SU-DHL-6 (cell line): ENCODE data around the gene TLX3.

ENCODE experiments used
- H2AFZ ChIP-seq: fragments of 200-600 bp; sonication (generic); 2 replicates; pipeline ENCODE4 v1.6.1; 2014; ENCODE audit warnings: low read depth, mild to moderate bottlenecking, moderate library complexity, mixed read lengths, antibody characterized with exemption, low read length; ENCODE audit not compliant: severe bottlenecking
- H3F3A ChIP-seq: fragments of 200-600 bp; shearing (Covaris generic); 2 replicates; pipeline ENCODE4 v1.6.0; 2016; ENCODE audit warnings: antibody characterized with exemption, mild to moderate bottlenecking; ENCODE audit not compliant: insufficient read depth
- H3K27ac ChIP-seq: fragments of 200-600 bp; sonication (generic); 2 replicates; pipeline ENCODE4 v1.5.1; 2016; ENCODE audit warnings: low read depth, mild to moderate bottlenecking, low read length, moderate library complexity, mixed read lengths
- H3K27me3 ChIP-seq: fragments of 200-600 bp; sonication (generic), shearing (Covaris generic); 2 replicates; pipeline ENCODE4 v1.6.0; 2014; ENCODE audit warnings: mild to moderate bottlenecking, low read length
- H3K36me3 ChIP-seq: fragments of 200-600 bp; sonication (generic); 2 replicates; pipeline ENCODE4 v1.6.1; 2014; ENCODE audit warnings: mild to moderate bottlenecking, low read length, mixed read lengths
- H3K4me2 ChIP-seq: fragments of 300-600, 200-600 bp; shearing (Covaris generic), sonication (generic); 2 replicates; pipeline ENCODE4 v1.6.0; 2014; ENCODE audit warnings: low read length, low read depth, mild to moderate bottlenecking; ENCODE audit not compliant: poor library complexity, severe bottlenecking
- H3K4me3 ChIP-seq: fragments of 200-600 bp; sonication (generic); 2 replicates; pipeline ENCODE4 v1.5.1; 2014; ENCODE audit warnings: antibody characterized with exemption, low read length, mild to moderate bottlenecking, mixed read lengths; ENCODE audit not compliant: insufficient read depth, poor library complexity, severe bottlenecking
- H3K79me2 ChIP-seq: fragments of 200-600 bp; sonication (generic); 2 replicates; pipeline ENCODE4 v1.6.1; 2014; ENCODE audit warnings: mild to moderate bottlenecking, low read length, moderate library complexity; ENCODE audit not compliant: insufficient read depth
- H3K9ac ChIP-seq: fragments of 200-600 bp; sonication (generic); 2 replicates; pipeline ENCODE4 v1.7.0; 2014; ENCODE audit warnings: mild to moderate bottlenecking, low read length
- H3K9me2 ChIP-seq: fragments of 200-600 bp; sonication (generic); replicated peaks from 2 replicates; pipeline ENCODE4 v1.6.1; 2014; ENCODE audit warnings: low read length; ENCODE audit not compliant: insufficient read depth
- H3K9me3 ChIP-seq: fragments of 200-600 bp; sonication (generic); 2 replicates; pipeline ENCODE4 v1.6.1; 2014; ENCODE audit warnings: low read length, mixed read lengths; ENCODE audit not compliant: insufficient read depth
- H4K20me1 ChIP-seq: fragments of 200-600 bp; sonication (generic); 2 replicates; pipeline ENCODE4 v1.6.1; 2014; ENCODE audit warnings: low read depth, mild to moderate bottlenecking, antibody characterized with exemption, low read length, moderate library complexity, mixed read lengths
- EZH2phosphoT487 ChIP-seq: fragments of 200-600 bp; sonication (generic), shearing (Covaris generic); conservative IDR thresholded peaks from 2 replicates; pipeline ENCODE4 v1.6.1; 2018; ENCODE audit warnings: mild to moderate bottlenecking, antibody characterized with exemption, low read length, moderate library complexity, mixed read lengths
- TF ChIP-seq, protein P1 (sequence below): fragments of 200-600 bp; sonication (generic); IDR thresholded peaks from one replicate; pipeline ENCODE4 v1.5.1; 2017; ENCODE audit warnings: antibody characterized with exemption, mild to moderate bottlenecking, low read length, moderate library complexity; ENCODE audit not compliant: insufficient read depth, poor library complexity, severe bottlenecking

Gene TLX3

DNA sequence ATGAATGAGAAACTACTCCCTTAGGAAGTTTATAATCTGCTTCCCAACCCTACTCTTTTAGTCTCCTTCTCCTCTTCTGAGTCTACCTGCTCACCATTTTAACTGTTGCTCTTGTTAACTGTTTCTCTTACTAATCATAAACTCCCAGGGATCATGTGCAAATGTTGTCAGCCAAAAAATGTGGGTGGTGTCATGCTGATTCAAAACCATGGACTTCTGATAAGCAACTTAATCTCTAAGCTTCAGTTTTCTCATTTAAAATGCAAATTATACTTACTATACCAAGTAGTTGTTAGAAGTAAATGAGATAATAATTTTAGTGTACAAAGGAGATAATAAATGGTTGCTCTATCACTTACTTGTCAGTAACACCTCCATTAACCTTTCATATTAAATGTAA, 45.9 kb upstream of the TLX3 start:
- Histone ChIP-seq H3K79me2 (no peaks in the 10 kb centered on the region), H3F3A (no peaks in the 10 kb centered on the region), H3K27ac (no peak overlapping the region), H4K20me1 (no peaks in the 10 kb centered on the region), H3K36me3 (no peaks in the 10 kb centered on the region), H3K4me3 (no peak overlapping the region), H3K9me2 (no peaks in the 10 kb centered on the region), H3K4me2 (no peak overlapping the region), H3K9me3 (no peaks in the 10 kb centered on the region), H2AFZ (no peak overlapping the region), H3K27me3 (no peaks in the 10 kb centered on the region), H3K9ac (no peak overlapping the region)
- TF ChIP-seq, protein P1, sequence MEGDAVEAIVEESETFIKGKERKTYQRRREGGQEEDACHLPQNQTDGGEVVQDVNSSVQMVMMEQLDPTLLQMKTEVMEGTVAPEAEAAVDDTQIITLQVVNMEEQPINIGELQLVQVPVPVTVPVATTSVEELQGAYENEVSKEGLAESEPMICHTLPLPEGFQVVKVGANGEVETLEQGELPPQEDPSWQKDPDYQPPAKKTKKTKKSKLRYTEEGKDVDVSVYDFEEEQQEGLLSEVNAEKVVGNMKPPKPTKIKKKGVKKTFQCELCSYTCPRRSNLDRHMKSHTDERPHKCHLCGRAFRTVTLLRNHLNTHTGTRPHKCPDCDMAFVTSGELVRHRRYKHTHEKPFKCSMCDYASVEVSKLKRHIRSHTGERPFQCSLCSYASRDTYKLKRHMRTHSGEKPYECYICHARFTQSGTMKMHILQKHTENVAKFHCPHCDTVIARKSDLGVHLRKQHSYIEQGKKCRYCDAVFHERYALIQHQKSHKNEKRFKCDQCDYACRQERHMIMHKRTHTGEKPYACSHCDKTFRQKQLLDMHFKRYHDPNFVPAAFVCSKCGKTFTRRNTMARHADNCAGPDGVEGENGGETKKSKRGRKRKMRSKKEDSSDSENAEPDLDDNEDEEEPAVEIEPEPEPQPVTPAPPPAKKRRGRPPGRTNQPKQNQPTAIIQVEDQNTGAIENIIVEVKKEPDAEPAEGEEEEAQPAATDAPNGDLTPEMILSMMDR: no peak
- TF ChIP-seq EZH2phosphoT487: no peak

DNA sequence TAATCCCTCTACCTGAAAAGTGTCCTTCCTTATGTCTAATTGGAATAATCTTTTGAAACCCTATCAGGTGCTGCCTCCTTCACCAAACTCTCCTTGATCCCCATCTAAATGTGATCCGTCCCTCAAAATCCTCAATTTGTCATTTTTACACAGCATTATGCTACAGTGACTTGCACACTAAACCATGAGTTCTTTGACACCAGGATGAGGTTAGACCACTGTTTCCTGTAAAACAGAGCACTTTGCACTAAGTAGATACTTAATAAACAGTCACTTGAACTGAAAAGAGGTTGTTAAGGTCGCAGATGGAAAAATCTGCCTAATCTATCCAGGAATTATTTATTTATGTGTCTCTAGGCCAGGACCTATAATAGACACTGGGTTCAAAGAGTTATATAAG, 44.2 kb upstream of the TLX3 start:
- Histone ChIP-seq H3F3A (no peaks in the 10 kb centered on the region), H3K9me3 (no peaks in the 10 kb centered on the region), H3K79me2 (no peaks in the 10 kb centered on the region), H3K27me3 (no peaks in the 10 kb centered on the region), H4K20me1 (no peaks in the 10 kb centered on the region), H2AFZ (no peak overlapping the region), H3K9ac (no peak overlapping the region), H3K9me2 (no peaks in the 10 kb centered on the region), H3K4me2 (no peak overlapping the region), H3K36me3 (no peaks in the 10 kb centered on the region), H3K4me3 (no peak overlapping the region), H3K27ac (no peak overlapping the region)
- TF ChIP-seq EZH2phosphoT487: no peak
- TF ChIP-seq, protein P1: no peak

DNA sequence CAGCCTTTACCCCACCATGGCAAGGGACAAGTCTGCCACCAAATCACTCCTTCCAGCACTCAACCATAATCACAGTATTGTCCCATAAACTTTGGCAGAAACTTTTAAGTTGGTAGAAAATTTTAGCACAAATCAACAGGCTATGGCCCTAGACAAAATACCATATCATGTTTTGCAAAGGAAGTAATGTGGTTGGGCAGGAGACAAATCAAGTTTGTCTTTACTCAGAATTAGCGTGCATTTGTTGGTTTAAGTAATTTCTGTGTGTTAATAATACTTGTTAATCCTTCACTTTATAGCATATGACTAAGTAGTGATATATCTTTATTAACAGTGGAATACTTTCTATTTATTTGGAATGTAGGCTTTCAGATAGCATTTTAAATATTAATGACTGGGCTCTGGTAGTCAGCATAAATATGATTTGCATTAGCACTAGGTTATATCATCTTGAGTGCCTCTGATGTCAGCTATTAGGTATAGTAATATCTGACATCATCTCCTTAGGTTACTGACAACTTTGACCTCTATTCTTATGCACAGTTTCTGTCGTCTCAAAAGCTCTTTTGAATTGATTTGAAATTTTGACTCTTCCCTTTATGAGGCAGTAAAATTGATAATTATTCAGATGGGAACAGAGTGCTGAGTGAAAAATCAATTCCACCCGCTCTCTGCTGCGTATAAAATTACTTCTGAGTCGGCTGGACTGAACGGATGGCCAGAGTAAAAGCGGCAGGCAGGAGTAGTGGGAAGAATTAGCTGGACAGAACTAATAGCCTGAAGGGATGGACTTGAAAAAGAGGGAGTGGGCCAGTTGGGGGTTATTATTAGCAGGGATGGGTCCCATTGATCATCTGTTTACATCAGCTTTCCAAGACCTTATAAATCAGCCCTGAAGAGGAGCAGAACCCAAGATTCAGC, 40.1 kb upstream of the TLX3 start:
- Histone ChIP-seq H3K4me2 (no peak overlapping the region), H3K27ac (no peak overlapping the region), H3K9me2 (no peaks in the 10 kb centered on the region), H2AFZ (no peak overlapping the region), H3K36me3 (no peaks in the 10 kb centered on the region), H3K27me3 (no peaks in the 10 kb centered on the region), H3K9me3 (no peaks in the 10 kb centered on the region), H3K9ac (no peak overlapping the region), H3F3A (no peaks in the 10 kb centered on the region), H3K79me2 (no peaks in the 10 kb centered on the region), H4K20me1 (no peaks in the 10 kb centered on the region), H3K4me3 (no peak overlapping the region)
- TF ChIP-seq, protein P1: no peak
- no peak for TF ChIP-seq EZH2phosphoT487
